GM23248 (cell line): ENCODE results near the gene ABCB11.

Experiments used
- EZH2 ChIP-seq: fragments of 200-600 bp; sonication (generic); IDR thresholded peaks from 2 replicates; pipeline ENCODE4 v1.6.1; 2018; ENCODE audit warnings: antibody characterized with exemption, mild to moderate bottlenecking; ENCODE audit not compliant: insufficient read depth, poor library complexity, severe bottlenecking
- EZH2phosphoT487 ChIP-seq: fragments of 200-600 bp; sonication (generic); IDR thresholded peaks from 2 replicates; pipeline ENCODE4 v1.6.1; 2018; ENCODE audit warnings: antibody characterized with exemption, moderate library complexity, mild to moderate bottlenecking, low read depth; ENCODE audit not compliant: insufficient read depth

DNA sequence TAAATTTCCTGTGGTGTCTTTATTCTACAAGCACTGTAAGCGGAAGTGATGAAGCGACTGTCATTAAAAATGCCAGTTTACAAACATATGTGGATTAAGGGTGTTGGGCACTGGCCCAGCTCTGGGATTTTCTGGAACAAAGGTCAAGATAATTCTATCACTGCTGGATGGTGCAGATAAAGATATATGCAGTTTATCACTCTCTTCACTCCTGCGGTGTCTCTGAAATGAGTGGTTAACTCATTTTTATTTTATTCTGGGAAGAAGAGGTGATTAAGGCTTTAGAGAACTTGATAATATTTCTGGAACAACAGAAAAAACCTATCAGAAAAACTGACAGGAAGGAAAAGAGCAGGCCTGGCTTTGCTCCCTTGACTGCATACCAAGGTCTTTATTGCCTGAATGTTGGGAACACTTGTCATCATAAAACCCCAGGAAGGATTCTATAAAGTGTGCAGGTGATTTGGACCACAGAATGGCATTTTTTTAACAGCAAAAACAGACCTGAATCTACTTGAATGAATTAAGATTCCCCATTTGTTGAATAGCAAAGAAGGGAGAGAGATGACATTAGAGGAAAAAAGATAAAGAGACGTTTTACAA is 32.4 kb downstream of the ABCB11 start:
- TF ChIP-seq EZH2phosphoT487 (no peak), EZH2 (no peak)
